GM21737 (cell line): ENCODE measurements around the gene AGPS.

Experiments
- ATAC-seq: cut with Tn5 transposase; IDR thresholded peaks from one replicate; pipeline ENCODE4 v1.9.1; 2021; ENCODE audit warnings: mild to moderate bottlenecking, moderate library complexity; ENCODE audit not compliant: unreplicated experiment

The AGPS gene

GRCh38 chr2:177383935-177384334 lies 8.6 kb upstream of the AGPS start:
- ATAC-seq = no peak

DNA sequence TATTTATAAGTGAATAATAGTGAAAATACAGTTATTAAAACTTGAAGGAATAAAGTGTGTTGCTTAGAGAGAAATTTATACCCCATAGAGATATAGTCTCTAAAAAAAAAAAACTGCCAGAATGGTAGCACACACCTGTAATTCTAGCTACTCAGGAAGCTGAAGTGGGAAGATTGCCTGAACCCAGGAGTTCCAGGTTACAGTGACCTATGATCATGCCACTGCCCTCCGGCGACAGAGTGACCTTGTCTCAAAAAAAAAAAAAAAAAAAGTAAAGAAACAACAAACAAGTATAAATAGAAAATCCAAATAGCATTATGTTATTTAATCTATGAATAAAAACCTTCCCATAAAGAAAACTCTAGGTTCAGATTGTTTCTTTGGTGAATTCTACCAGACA lies 7.4 kb upstream of the AGPS start:
- no peak for ATAC-seq

- ATAC-seq = no peak
These were observed 676 bp upstream of the AGPS start for GRCh38 chr2:177391822-177392372.

DNA sequence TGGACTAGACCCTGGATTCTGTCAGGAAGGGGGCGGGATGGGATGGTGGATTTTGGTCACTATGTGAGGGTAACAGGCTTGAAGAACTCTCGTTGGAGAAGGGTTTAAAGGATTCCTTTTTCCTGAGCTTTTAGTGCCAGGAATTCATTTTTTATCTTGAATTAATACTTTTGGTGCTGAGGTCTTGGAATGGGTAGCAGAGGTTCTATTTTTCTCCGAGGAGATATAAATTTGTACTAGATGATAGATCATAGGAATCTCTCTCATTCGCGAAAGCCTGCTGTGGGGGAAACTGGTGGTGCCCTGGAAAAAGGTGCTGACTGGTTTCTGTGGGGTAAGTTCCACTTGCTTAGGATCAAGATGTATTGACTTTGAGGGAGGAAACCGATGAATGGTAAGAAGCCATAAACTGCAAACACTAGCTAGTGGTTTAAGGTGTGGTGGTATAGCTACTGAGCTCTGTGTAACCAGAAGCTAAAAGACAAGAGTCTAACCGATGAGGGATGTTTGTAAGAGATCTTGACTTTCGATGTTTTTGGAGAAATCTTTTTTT lies 706 bp downstream of the AGPS start:
- no peak for ATAC-seq

GRCh38 chr2:177393824-177394593 lies 1.4 kb downstream of the AGPS start:
- ATAC-seq = no peak

GRCh38 chr2:177394594-177394973 lies 2.0 kb downstream of the AGPS start:
- ATAC-seq = no peak

DNA sequence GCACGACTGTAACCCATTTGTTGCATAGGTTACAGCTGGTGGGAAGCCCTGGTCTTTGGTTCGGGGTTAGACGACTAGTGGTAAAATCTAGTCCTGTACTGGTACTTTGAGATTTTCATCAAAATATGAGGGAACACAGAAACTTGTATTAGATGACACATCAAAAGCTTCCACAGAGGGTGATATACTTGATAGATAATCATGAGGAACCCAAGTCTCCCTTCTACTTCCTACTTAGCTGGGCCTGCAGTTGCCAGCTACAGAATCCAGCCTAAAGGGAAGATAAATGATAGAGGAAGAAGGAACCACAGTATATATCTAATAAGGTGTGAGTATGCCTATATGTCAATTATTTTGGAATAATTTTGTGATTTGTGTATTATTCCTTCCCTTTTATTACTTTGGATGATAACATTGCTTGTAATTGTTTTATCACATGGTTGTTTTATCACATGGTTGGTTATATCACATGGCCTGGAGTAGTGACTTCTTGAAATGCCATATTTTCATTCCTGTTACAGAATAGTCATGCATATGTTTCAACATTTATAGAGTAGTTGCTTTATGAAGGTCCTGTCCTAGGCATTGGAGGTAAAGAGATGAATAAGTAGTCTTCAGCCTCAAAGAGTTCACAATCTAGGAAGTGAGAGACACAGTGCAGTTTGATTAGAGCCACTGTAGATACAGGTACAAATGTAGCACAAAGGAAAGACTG lies 2.9 kb downstream of the AGPS start:
- ATAC-seq = no peak

DNA sequence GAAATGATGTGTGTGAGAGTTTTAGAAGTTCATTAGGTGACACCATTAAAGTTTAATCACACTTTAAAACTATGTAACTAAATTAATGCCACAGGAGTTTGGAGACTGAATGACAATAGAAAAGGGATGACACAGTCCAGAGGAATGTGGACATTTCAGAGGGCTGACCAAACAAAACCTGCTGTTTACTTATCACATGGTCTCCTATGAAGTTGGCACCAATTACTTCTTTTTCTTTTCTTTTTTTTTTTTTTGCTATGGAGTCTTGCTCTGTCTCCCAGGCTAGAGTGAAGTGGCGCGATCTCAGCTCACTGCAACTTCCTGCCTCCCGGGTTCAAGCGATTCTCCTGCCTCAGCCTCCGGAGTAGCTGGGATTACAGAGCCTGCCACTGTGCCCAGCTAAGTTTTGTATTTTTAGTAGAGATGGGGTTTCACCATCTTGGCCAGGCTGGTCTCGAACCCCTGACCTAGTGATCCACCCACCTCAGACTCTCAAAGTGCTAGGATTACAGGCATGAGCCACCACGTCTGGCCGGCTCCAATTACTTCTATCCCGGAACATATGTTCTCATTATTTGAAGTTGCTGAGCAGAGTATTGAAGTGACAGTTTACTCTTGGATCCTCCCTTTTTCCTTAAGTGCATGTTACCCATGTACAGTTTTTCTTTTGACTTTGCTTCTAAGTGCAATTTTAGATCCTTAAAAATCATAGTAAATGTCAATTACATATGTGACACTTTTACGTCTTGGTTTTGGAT lies 4.3 kb downstream of the AGPS start:
- ATAC-seq = no peak

DNA sequence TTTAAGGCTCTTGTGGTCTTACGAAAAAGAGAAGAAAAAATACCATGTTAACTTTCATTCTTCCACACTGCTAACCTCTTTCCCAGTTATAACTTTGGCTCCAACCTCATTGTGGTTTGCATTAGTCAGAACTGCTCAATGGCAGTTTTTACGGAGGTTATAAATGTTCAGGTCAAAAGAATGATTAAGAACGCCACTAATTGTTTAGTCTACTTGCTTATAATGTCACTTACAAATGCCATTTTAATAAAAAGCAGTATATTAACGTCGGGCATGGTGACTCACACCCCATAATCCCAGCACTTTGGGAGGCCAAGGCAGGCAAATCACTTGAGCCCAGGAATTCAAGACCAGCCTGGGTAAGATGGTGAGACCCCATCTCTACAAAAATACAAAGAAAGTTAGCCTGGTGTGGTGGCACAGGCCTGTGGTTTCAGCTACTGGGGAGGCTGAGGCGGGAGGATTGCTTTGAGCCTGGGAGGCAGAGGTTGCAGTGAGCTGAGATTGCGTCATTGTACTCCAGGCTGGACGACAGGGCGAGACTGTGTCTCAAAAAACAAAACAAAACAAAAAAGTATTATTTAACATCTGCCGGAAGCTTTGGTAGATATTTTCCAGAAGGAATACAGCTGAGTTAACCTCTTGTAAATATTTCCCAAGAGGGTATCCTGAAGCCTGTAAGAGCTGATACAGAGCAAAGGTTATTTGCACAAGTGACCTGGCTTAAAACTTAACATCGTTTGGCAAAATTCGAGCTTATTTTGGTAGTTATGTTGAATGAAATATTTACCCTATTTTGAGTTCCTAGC lies 5.1 kb downstream of the AGPS start:
- no peak for ATAC-seq

GRCh38 chr2:177398290-177398683 lies 5.7 kb downstream of the AGPS start:
- no peak for ATAC-seq

DNA sequence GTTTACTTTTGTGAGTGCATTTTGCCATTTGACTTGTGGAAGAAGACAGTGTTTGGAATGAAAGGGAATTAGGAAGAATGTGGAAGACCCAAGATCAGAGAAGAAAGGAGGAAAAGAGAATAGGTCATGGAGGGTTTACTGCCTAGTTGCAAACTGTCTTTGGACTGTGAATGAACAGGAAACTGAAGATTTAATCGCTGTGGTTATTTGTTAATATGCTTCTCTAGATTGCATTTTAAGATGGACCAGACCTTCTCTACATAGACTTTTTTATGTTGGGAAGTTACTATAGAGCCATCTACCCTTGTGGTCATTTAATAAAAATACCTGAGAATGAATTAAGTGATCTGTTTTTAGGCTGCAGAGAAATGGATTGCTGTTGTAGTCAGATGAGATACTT lies 6.2 kb downstream of the AGPS start:
- ATAC-seq = no peak

- no peak for ATAC-seq
These were observed 6.8 kb downstream of the AGPS start for GRCh38 chr2:177399376-177399775.

GRCh38 chr2:177400337-177400923 lies 7.9 kb downstream of the AGPS start:
- no peak for ATAC-seq

- no peak for ATAC-seq
These were observed 9.5 kb downstream of the AGPS start for GRCh38 chr2:177402096-177402495.

GRCh38 chr2:177403838-177404237 lies 11.3 kb downstream of the AGPS start:
- ATAC-seq = no peak

GRCh38 chr2:177404243-177404642 lies 11.7 kb downstream of the AGPS start:
- no peak for ATAC-seq

GRCh38 chr2:177405029-177405692 lies 12.6 kb downstream of the AGPS start:
- no peak for ATAC-seq

DNA sequence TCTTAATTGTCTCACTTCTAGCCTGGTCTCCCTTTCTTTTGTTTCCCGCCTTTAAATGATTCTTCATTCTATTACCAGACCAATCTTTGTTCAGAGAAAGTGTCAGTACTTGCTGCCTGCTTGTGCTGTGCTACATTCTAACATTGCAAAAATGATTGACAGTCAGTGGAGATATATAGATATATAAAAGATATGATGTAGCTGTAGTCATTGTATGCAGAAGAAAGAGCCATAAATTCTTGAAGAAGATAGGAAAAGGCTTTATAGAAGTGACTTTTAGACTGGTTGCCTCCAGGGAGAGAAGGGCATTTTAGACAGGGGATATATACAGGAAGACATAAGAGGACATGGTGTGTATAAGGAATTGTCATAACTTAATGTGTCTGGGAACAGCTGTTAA lies 13.6 kb downstream of the AGPS start:
- ATAC-seq = no peak

DNA sequence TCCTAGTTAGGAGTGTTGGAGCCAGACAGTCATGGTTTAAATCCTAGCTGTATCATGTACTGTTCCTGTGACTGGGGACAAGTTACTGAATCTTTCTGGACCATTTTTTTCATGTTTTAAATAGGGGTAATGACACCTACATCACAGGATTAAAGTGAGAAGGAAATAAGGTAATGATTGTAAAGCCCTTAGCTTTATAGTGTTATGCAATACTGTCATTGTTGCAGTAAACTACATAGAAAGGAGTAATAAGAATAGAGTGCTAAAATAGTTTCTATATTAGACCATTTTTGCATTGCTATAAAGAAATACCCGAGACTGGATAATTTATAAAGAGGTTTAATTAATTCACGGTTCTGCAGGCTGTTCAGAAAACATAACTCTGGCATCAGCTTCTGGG lies 14.5 kb downstream of the AGPS start:
- no peak for ATAC-seq
